Ascending aorta (tissue), 2 donors: ENCODE measurements around the gene MMP25. TPM values are rescaled to one million over a fixed set of nuclear protein-coding genes. Genes with fewer than 3 reads are reported as not detected.
"Not testable (repeated sequence)": the region's sequence is repeated elsewhere in the genome, so short reads cannot be mapped to it uniquely, and the experiment has no call there.

Experiments used
- DNase-seq, 2 donors: peaks; one replicate each; pipeline ENCODE4 v3.0.0-alpha.2; 2019; ENCODE audit warnings: low spot score in 2 of 2
- H3K27ac ChIP-seq, 2 donors: fragments of 200-600 bp; sonication (generic); one replicate each; pipeline ENCODE4 v1.5.1; 2016 to 2017; ENCODE audit warnings: mild to moderate bottlenecking in 1 of 2
- H3K27me3 ChIP-seq: fragments of 200-600 bp; sonication (generic); one replicate; pipeline ENCODE4 v1.5.1; 2017
- H3K36me3 ChIP-seq, 2 donors: fragments of 200-600 bp; sonication (generic); one replicate each; pipeline ENCODE4 v1.5.1; 2016
- H3K4me1 ChIP-seq, 2 donors: fragments of 200-600 bp; sonication (generic); one replicate each; pipeline ENCODE4 v1.5.1; 2016 to 2017; ENCODE audit warnings: mild to moderate bottlenecking in 1 of 2
- H3K4me3 ChIP-seq, 2 donors: fragments of 200-600 bp; sonication (generic); one replicate each; pipeline ENCODE4 v1.5.1; 2016 to 2017; ENCODE audit warnings: mild to moderate bottlenecking in 1 of 2
- H3K9me3 ChIP-seq, 2 donors: fragments of 200-600 bp; sonication (generic); one replicate each; pipeline ENCODE4 v1.5.1; 2016
- CTCF ChIP-seq, 3 experiments: fragments of 200-600 bp in 2 of 3; fragments of 450-650 bp in 1 of 3; sonication (generic) in 2 of 3; IDR thresholded peaks; one replicate each; pipeline ENCODE4 v1.5.1; 2016 to 2019; ENCODE audit warnings: antibody characterized with exemption in 3 of 3, mild to moderate bottlenecking in 1 of 3, moderate library complexity in 1 of 3
- intact Hi-C: fragments of 100-400 bp; cut with DNase I; formaldehyde crosslinking; loops from one replicate; pipeline ENCODE4 v1.15.1; 2023
- total RNA-seq: library from RNA; depleted of rRNA; stranded (reverse); fragments of >200 nt; gene quantifications from one replicate; pipeline ENCODE4 v1.1.0, GENCODE V29; 2016

The MMP25 gene
- total RNA-seq, 1 donor from 2014 or later = 0.21 TPM

- intact Hi-C loops = no loop called here
Measured at GRCh38 chr16:3073448-3073847, 27.1 kb downstream of the MMP25 start.

DNA sequence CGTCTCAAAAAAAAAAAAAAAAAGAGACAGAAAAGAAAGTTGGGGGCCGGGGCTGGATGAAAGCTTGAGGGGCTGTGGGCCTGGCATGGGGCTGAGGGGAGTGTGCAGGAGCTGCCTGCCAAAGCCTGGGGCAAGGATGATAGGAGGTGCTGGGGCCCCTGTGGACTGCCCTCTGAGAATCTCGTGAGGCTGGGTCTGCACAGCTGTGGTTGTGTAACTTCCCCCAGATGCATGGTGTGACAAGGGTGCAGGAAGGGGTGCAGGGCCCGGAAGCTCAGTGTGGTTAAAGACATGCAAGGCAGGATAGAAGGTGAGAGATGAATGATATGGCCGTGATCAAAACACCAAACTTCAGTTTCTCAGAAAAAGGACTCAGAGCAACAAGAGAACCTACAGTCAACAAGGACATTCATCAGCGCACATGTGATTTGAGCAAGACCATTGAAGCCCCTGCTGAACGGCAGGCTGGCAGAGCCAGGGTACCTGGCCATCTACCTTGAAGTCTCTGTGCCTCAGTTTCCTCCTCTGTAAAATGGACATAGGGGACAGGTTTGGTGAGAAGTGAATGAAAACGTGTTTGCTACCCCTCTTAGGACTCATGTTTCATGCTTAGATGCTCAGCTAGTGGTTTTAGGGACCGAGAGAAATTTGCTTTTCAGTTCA lies 28.6 kb downstream of the MMP25 start:
- no peak for TF ChIP-seq CTCF (IDR thresholded peaks at IDR 0.05)
- Histone ChIP-seq H3K36me3 (no peaks in the 10 kb centered on the region), H3K4me3 (no peak overlapping the region), H3K4me1 (no peaks in the 10 kb centered on the region), H3K9me3 (no peaks in the 10 kb centered on the region), H3K27ac (no peak overlapping the region), H3K27me3 (no peaks in the 10 kb centered on the region)
- DNase-seq = no peak
- intact Hi-C loops = no loop called here

More at GRCh38 chr16:3073448-3073847, 27.1 kb downstream of the MMP25 start:
- Histone ChIP-seq H3K27ac (no peak overlapping the region), H3K27me3 (no peaks in the 10 kb centered on the region), H3K4me3 (no peak overlapping the region), H3K4me1 (no peaks in the 10 kb centered on the region), H3K9me3 (no peaks in the 10 kb centered on the region), H3K36me3 (no peaks in the 10 kb centered on the region)
- TF ChIP-seq CTCF (IDR thresholded peaks at IDR 0.05) = no peak
- DNase-seq = no peak

GRCh38 chr16:3075523-3075915 lies 29.2 kb downstream of the MMP25 start:
- no peak for TF ChIP-seq CTCF (IDR thresholded peaks at IDR 0.05)
- no peaks in the 10 kb centered on the region for H3K4me1 ChIP-seq
- no peaks in the 10 kb centered on the region for H3K27me3 ChIP-seq
- no peaks in the 10 kb centered on the region for H3K9me3 ChIP-seq
- H3K27ac ChIP-seq = no peak overlapping the region
- intact Hi-C loops = no loop called here
- no peak for DNase-seq
- no peak overlapping the region for H3K4me3 ChIP-seq
- H3K36me3 ChIP-seq = no peaks in the 10 kb centered on the region

DNA sequence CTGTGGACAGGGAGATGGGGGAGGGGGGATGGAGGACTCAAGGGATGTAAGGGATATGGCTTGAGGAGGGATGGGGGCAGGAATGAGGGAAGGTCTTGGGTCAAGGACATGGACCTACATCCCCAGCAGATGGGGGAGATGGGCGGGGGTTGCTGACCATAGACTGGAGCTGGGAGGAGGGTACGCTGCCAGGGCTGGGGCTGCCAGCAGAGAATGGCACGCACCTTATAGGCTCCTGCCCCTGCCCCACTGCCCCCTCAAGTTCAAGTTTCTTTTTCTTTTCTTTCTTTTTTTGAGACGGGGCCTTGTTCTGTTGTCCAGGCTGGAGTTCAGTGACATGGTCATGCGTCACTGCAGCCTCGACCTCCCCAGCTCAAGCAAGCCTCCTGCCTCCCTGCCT lies 29.6 kb downstream of the MMP25 start:
- intact Hi-C loops, H3K27me3 ChIP-seq, H3K4me1 ChIP-seq, H3K27ac ChIP-seq, H3K36me3 ChIP-seq, H3K9me3 ChIP-seq, H3K4me3 ChIP-seq, DNase-seq: not testable (repeated sequence)

DNA sequence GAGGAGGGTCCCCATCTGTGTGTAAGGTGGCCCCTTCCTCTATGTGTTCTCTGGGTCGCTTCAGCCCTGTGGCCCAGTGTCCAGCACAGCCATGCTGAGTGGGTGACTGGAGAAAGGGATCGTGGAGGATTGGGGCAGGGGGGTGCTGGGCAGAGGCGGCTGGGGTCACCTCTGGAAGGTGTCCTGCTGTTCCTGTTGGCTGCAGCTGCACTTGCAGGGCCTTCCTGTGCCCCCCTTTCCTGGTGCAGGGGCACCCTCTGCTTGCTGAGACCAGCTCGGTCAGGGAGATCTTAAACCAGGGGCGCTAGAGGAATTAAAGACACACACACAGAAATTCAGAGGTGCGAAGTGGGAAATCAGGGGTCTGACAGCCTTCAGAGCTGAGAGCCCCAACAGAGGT lies 30.2 kb downstream of the MMP25 start:
- H3K27me3 ChIP-seq = no peaks in the 10 kb centered on the region
- intact Hi-C loops = no loop called here
- H3K36me3 ChIP-seq = no peaks in the 10 kb centered on the region
- H3K27ac ChIP-seq = no peak overlapping the region
- H3K9me3 ChIP-seq = no peaks in the 10 kb centered on the region
- H3K4me1 ChIP-seq = no peaks in the 10 kb centered on the region
- DNase-seq = no peak
- no peak for TF ChIP-seq CTCF (IDR thresholded peaks at IDR 0.05)
- no peak overlapping the region for H3K4me3 ChIP-seq

- no peaks in the 10 kb centered on the region for H3K9me3 ChIP-seq
- no peak for DNase-seq
- intact Hi-C loops = no loop called here
- no peak for TF ChIP-seq CTCF (IDR thresholded peaks at IDR 0.05)
- no peaks in the 10 kb centered on the region for H3K27me3 ChIP-seq
- no peaks in the 10 kb centered on the region for H3K4me1 ChIP-seq
- no peak overlapping the region for H3K27ac ChIP-seq
- H3K4me3 ChIP-seq = no peak overlapping the region
- H3K36me3 ChIP-seq = no peaks in the 10 kb centered on the region
Measured at GRCh38 chr16:3080024-3080423, 33.7 kb downstream of the MMP25 start.

DNA sequence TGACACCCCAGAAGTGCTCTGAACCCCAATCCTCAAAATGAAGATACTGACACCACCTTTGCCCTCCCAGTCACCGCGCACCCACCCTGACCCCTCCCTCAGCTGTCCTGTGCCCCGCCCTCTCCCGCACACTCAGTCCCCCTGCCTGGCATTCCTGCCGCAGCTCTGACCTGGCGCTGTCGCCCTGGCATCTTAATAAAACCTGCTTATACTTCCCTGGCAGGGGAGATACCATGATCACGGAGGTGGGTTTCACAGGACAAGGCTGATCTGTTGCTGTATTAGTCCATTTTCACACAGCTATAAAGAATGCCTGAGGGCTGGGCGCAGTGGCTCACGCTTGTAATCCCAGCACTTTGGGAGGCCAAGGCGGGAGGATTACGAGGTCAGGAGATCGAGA lies 35.6 kb downstream of the MMP25 start:
- H3K36me3 ChIP-seq, H3K9me3 ChIP-seq, H3K27me3 ChIP-seq, H3K4me3 ChIP-seq, intact Hi-C loops, H3K27ac ChIP-seq, H3K4me1 ChIP-seq, DNase-seq: not testable (repeated sequence)

DNA sequence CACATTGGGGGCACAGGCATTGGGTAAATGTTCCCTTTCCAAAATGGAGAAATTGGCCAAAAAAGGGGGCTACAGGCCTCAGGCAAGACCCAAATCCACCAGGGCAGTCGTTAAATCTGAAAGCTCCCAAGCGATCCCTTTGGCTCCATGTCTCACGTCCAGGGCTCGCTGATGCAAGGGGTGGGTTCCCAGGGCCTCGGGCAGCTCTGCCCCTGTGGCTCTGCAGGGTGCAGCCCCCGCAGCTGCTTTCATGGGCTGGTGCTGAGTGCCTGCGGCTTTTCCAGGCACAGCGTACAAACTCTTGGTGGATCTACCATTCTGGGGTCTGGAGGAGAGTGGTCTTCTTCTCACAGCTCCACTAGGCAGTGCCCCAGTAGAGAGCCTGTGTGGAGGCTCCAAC lies 37.0 kb downstream of the MMP25 start:
- H3K4me3 ChIP-seq, H3K4me1 ChIP-seq, H3K27me3 ChIP-seq, H3K27ac ChIP-seq, H3K36me3 ChIP-seq, DNase-seq, H3K9me3 ChIP-seq, intact Hi-C loops: not testable (repeated sequence)
